GM12878 (cell line): Measurements from ENCODE around the gene TPM4. TPM values are rescaled to one million over a fixed set of nuclear protein-coding genes. Genes with fewer than 3 reads are reported as not detected.

Experiments used
- ATAC-seq: fragments of 200-7000 bp; cut with Tn5 transposase; 3 replicates; pipeline ENCODE4 v1.9.1; 2020; ENCODE audit warnings: mild to moderate bottlenecking, moderate library complexity
- BruUV-seq: library from RNA; stranded (reverse); fragments of 400-500 nt; replicated peaks from 2 replicates; lab custom pipeline; 2021; lab: Mats Ljungman, UMichigan
- CTCF ChIA-PET: fragments of 300-600 bp; sonication (Branson Sonifier 250); formaldehyde crosslinking; extraction: SDS; loops from one replicate; lab custom pipeline; 2021; ENCODE audit warnings: inconsistent platforms; lab: Yijun Ruan, JAX
- POLR2A ChIA-PET: fragments of 350-600 bp; formaldehyde crosslinking; extraction: SDS; loops from one replicate; lab custom pipeline; 2021; ENCODE audit warnings: inconsistent platforms; lab: Charles Lee
- RAD21 ChIA-PET: fragments of 300-600 bp; sonication (Branson Sonifier 250); formaldehyde crosslinking; loops from one replicate; lab custom pipeline; 2023; ENCODE audit warnings: antibody characterized with exemption; ENCODE audit not compliant: unreplicated experiment; lab: Charles Lee
- SMC1A ChIA-PET: fragments of 300-600 bp; sonication (Branson Sonifier 250); formaldehyde crosslinking; loops from one replicate; lab custom pipeline; 2023; ENCODE audit not compliant: unreplicated experiment, uncharacterized antibody; lab: Charles Lee
- DNase-seq: peaks from one replicate; pipeline ENCODE4 v3.0.0-alpha.2; 2011; ENCODE audit warnings: low read depth, low spot score
- FAIRE-seq: peaks from 3 replicates; lab custom pipeline; 2011; peaks lifted over from hg19 to GRCh38; lab: Jason Lieb, UNC
- H2AFZ ChIP-seq: 2 replicates; pipeline ENCODE4 v1.6.0; 2011; ENCODE audit warnings: low read depth, low read length, control low read depth; ENCODE audit not compliant: control insufficient read depth
- H3K27ac ChIP-seq: 2 replicates; pipeline ENCODE4 v1.5.1; 2011; ENCODE audit warnings: control low read depth; ENCODE audit not compliant: control insufficient read depth, insufficient read depth
- H3K27me3 ChIP-seq, 2 experiments: replicated peaks in 1 of 2; 2 replicates each; pipeline versions ENCODE4 v1.6.0 to v1.6.1; 2011; ENCODE audit warnings: low read length in 1 of 2; ENCODE audit not compliant: control insufficient read depth in 2 of 2, insufficient read depth in 2 of 2
- H3K36me3 ChIP-seq, 2 experiments: 2 replicates each; pipeline ENCODE4 v1.5.1; 2011; ENCODE audit warnings: low read length in 1 of 2; ENCODE audit not compliant: control insufficient read depth in 2 of 2, insufficient read depth in 2 of 2
- H3K4me1 ChIP-seq: 2 replicates; pipeline ENCODE4 v1.6.1; 2011; ENCODE audit warnings: mild to moderate bottlenecking, low read length, moderate library complexity, mixed read lengths; ENCODE audit not compliant: control insufficient read depth, insufficient read depth
- H3K4me2 ChIP-seq: 2 replicates; pipeline ENCODE4 v1.6.0; 2011; ENCODE audit warnings: control low read depth; ENCODE audit not compliant: control insufficient read depth, insufficient read depth
- H3K4me3 ChIP-seq: fragments of 200-600 bp; sonication (generic); 2 replicates; pipeline ENCODE4 v1.5.1; 2016
- H3K79me2 ChIP-seq: 2 replicates; pipeline ENCODE4 v1.6.0; 2011; ENCODE audit warnings: low read length; ENCODE audit not compliant: control insufficient read depth, insufficient read depth
- H3K9ac ChIP-seq: 2 replicates; pipeline ENCODE4 v1.8.0; 2011; ENCODE audit warnings: low read length, control low read depth, mixed read lengths; ENCODE audit not compliant: control insufficient read depth, insufficient read depth
- H3K9me3 ChIP-seq: replicated peaks from 3 replicates; pipeline ENCODE4 v1.5.1; 2011; ENCODE audit warnings: mild to moderate bottlenecking, low read length; ENCODE audit not compliant: control insufficient read depth, insufficient read depth
- H4K20me1 ChIP-seq: 2 replicates; pipeline ENCODE4 v1.6.0; 2011; ENCODE audit not compliant: control insufficient read depth, insufficient read depth
- ASH2L ChIP-seq: fragments of 300-600, 200-600 bp; sonication (generic); IDR thresholded peaks from 2 replicates; pipeline ENCODE4 v1.6.1; 2017; ENCODE audit warnings: low read depth, mild to moderate bottlenecking, borderline replicate concordance
- BCL11A ChIP-seq: IDR thresholded peaks from 2 replicates; pipeline ENCODE4 v1.6.1; 2011; ENCODE audit warnings: low read depth, low read length
- CBFB ChIP-seq: IDR thresholded peaks from 2 replicates; pipeline ENCODE4 v1.6.1; 2016; ENCODE audit warnings: antibody characterized with exemption, low read depth
- CUX1 ChIP-seq: IDR thresholded peaks from 2 replicates; pipeline ENCODE4 v1.6.1; 2012; ENCODE audit warnings: improper control_type of control experiment, low read depth, low read length; ENCODE audit not compliant: insufficient replicate concordance
- ELK1 ChIP-seq: IDR thresholded peaks from 2 replicates; pipeline ENCODE4 v1.6.1; 2012; ENCODE audit warnings: low read depth, low read length, improper control_type of control experiment
- MXI1 ChIP-seq: fragments of 150-350 bp; IDR thresholded peaks from 2 replicates; pipeline ENCODE4 v1.6.1; 2011; ENCODE audit warnings: low read depth, mild to moderate bottlenecking, inconsistent platforms, low read length, improper control_type of control experiment
- PAX5 ChIP-seq: IDR thresholded peaks from 2 replicates; pipeline ENCODE4 v1.6.1; 2011; ENCODE audit warnings: low read depth, low read length, borderline replicate concordance
- POLR2A ChIP-seq: IDR thresholded peaks from 2 replicates; pipeline ENCODE4 v1.6.1; 2011; ENCODE audit warnings: low read depth, mild to moderate bottlenecking, low read length
- SMARCA5 ChIP-seq: fragments of 450-650 bp; IDR thresholded peaks from 2 replicates; pipeline ENCODE4 v1.6.1; 2017; ENCODE audit warnings: mild to moderate bottlenecking
- SRF ChIP-seq, 2 experiments: IDR thresholded peaks; 2 replicates each; pipeline ENCODE4 v1.6.1; 2011; ENCODE audit warnings: low read depth in 2 of 2, low read length in 2 of 2, mild to moderate bottlenecking in 1 of 2, moderate library complexity in 1 of 2
- TCF12 ChIP-seq: IDR thresholded peaks from 2 replicates; pipeline ENCODE4 v1.6.1; 2011; ENCODE audit warnings: low read depth, mild to moderate bottlenecking, low read length
- ZBED1 ChIP-seq: IDR thresholded peaks from 2 replicates; pipeline ENCODE4 v1.6.1; 2016; ENCODE audit warnings: borderline replicate concordance
- ZBTB40 ChIP-seq: fragments of 450-650 bp; IDR thresholded peaks from 2 replicates; pipeline ENCODE4 v1.6.1; 2016; ENCODE audit warnings: mild to moderate bottlenecking, moderate library complexity, borderline replicate concordance
- ZNF384 ChIP-seq: IDR thresholded peaks from 2 replicates; pipeline ENCODE4 v1.6.1; 2012; ENCODE audit warnings: low read depth, mild to moderate bottlenecking, low read length, improper control_type of control experiment, borderline replicate concordance
- ZZZ3 ChIP-seq: IDR thresholded peaks from 2 replicates; pipeline ENCODE4 v1.6.1; 2011; ENCODE audit warnings: low read depth; ENCODE audit not compliant: control insufficient read depth, insufficient read length
- WGBS: methylation state at CpG from one replicate; pipeline ENCODE4 v1.1.6; 2016; ENCODE audit warnings: low lambda C conversion rate; ENCODE audit not compliant: insufficient replicate concordance, insufficient coverage; ENCODE audit errors: missing lambda C conversion rate; 5-methylcytosine and 5-hydroxymethylcytosine counted together
- in situ Hi-C: fragments of 300-500 bp; cut with MboI; formaldehyde crosslinking; loops from 9 replicates; pipeline ENCODE4 v1.14.3; 2018; ENCODE audit warnings: mixed read lengths
- intact Hi-C: fragments of 100-400 bp; cut with micrococcal nuclease; formaldehyde crosslinking; loops from one replicate; pipeline ENCODE4 v1.14.2; 2022; ENCODE audit not compliant: unreplicated experiment
- polyA plus RNA-seq, 11 experiments: library from polyadenylated mRNA; depleted of rRNA in 4 of 11; unstranded in 6 of 11; stranded (reverse) in 5 of 11; fragments of >200 nt; fragmentation: Nextera tagmentation in 4 of 11; fragmentation: Illumina TruSeq in 1 of 11; extraction: Ambion mirVana in 4 of 11; extraction: Trizol in 1 of 11; gene quantifications; 1 replicate in 1 of 11; 2 replicates in 10 of 11; pipeline versions ENCODE4 v1.2.1 to v1.2.3, GENCODE V29; 2011 to 2016; ENCODE audit warnings: inconsistent platforms in 2 of 11, missing spikeins in 2 of 11, low read depth in 1 of 11
- total RNA-seq, 4 experiments: library from RNA; depleted of rRNA in 3 of 4; stranded (reverse); fragments of >200 nt in 3 of 4; fragmentation: Illumina TruSeq in 1 of 4; extraction: Trizol in 1 of 4; gene quantifications; 2 replicates each; pipeline versions ENCODE4 v1.2.1 to v1.2.3, GENCODE V29; 2013 to 2021

The TPM4 gene
- total and polyA plus RNA-seq, 10 of the 15 experiments (the other 5 are each of a cell fraction or from before 2014, with no cell fraction given): 183 to 620 (median 407) TPM

- ChIA-PET RAD21 (no interaction called here), SMC1A (no interaction called here), CTCF (no interaction called here), POLR2A (no interaction called here)
- 21% methylated on average over 2 of the region's 2 CpGs for WGBS
- TF ChIP-seq ZNF384: no peak
- TF ChIP-seq ZZZ3: no peak
- TF ChIP-seq ZBED1: no peak
- TF ChIP-seq PAX5: no peak
- TF ChIP-seq ZBTB40: no peak
- TF ChIP-seq ELK1: no peak
- TF ChIP-seq SRF (IDR thresholded peaks at IDR 0.05; ENCODE audit: low read depth in 2 of 2, low read length in 2 of 2): no peak
- TF ChIP-seq TCF12: no peak
- no peak for TF ChIP-seq CBFB
- no peak for TF ChIP-seq SMARCA5
- TF ChIP-seq MXI1: no peak
- TF ChIP-seq POLR2A: no peak
- TF ChIP-seq ASH2L: no peak
- no peak for TF ChIP-seq CUX1
- no peak for TF ChIP-seq BCL11A
- no peak for FAIRE-seq
- no peaks in the 10 kb centered on the region for H3K9me3 ChIP-seq
- no peaks in the 10 kb centered on the region for H3K4me1 ChIP-seq
- H3K27ac ChIP-seq: no peak overlapping the region
- no peak for ATAC-seq
- DNase-seq: no peak
- no peak overlapping the region for H3K4me3 ChIP-seq
- no peaks in the 10 kb centered on the region for H3K27me3 ChIP-seq
- no peaks in the 10 kb centered on the region for H4K20me1 ChIP-seq
- H3K79me2 ChIP-seq: no peaks in the 10 kb centered on the region
- no peak overlapping the region for H3K4me2 ChIP-seq
- in situ Hi-C loops: no loop called here
- intact Hi-C loops: no loop called here
- H2AFZ ChIP-seq: no peak overlapping the region
- BruUV-seq: no TSS peak
- H3K36me3 ChIP-seq: no peaks in the 10 kb centered on the region
- no peak overlapping the region for H3K9ac ChIP-seq
Observed at GRCh38 chr19:16033721-16034120, 42.6 kb upstream of the TPM4 start.
